SHP77 (cell line): Measurements from ENCODE around the gene SPATA32.

ENCODE experiments used
- DNase-seq, 2 experiments: peaks; one replicate each; lab custom pipeline; 2025; lab: John Stamatoyannopoulos, UW

SPATA32 gene

GRCh38 chr17:45293413-45294211 is 31.7 kb upstream of the SPATA32 start:
- DNase-seq: peak; percentile 19 to 44

- no peak for DNase-seq
Measured at GRCh38 chr17:45292696-45293412, 31.0 kb upstream of the SPATA32 start.

- DNase-seq: no peak
Measured at GRCh38 chr17:45291171-45291805, 29.4 kb upstream of the SPATA32 start.

GRCh38 chr17:45290269-45290765 is 28.4 kb upstream of the SPATA32 start:
- no peak for DNase-seq

GRCh38 chr17:45289301-45290268 is 27.7 kb upstream of the SPATA32 start:
- DNase-seq: no peak

GRCh38 chr17:45288825-45289224 is 26.9 kb upstream of the SPATA32 start:
- no peak for DNase-seq

- peak; percentile 27 to 53 for DNase-seq
Measured at GRCh38 chr17:45287526-45288500, 25.9 kb upstream of the SPATA32 start.

- no peak for DNase-seq
Measured at GRCh38 chr17:45286286-45286685, 24.4 kb upstream of the SPATA32 start.

GRCh38 chr17:45284176-45285140 is 22.6 kb upstream of the SPATA32 start:
- DNase-seq: peak in 1 of 2 experiments; percentile 6

GRCh38 chr17:45283711-45284110 is 21.8 kb upstream of the SPATA32 start:
- DNase-seq: no peak

- DNase-seq: peak; percentile 38 to 45
Measured at GRCh38 chr17:45282683-45283644, 21.1 kb upstream of the SPATA32 start.

GRCh38 chr17:45279898-45280297 is 18.0 kb upstream of the SPATA32 start:
- no peak for DNase-seq

GRCh38 chr17:45277992-45278391 is 16.1 kb upstream of the SPATA32 start:
- no peak for DNase-seq

GRCh38 chr17:45277216-45277849 is 15.4 kb upstream of the SPATA32 start:
- peak; percentile 69 to 85 for DNase-seq

GRCh38 chr17:45276031-45276430 is 14.1 kb upstream of the SPATA32 start:
- DNase-seq: no peak

- DNase-seq: no peak
Measured at GRCh38 chr17:45274033-45274432, 12.1 kb upstream of the SPATA32 start.

- DNase-seq: no peak
Measured at GRCh38 chr17:45273551-45273957, 11.7 kb upstream of the SPATA32 start.
